Mucosa of descending colon (tissue), 3 donors: ENCODE measurements around the gene PTN. TPM values are rescaled to one million over a fixed set of nuclear protein-coding genes. Genes with fewer than 3 reads are reported as not detected.

Experiments used
- ATAC-seq: fragments of 200-7000 bp; cut with Tn5 transposase; one replicate; pipeline ENCODE4 v1.9.1; 2020; ENCODE audit warnings: mild to moderate bottlenecking, moderate library complexity
- DNase-seq, 3 donors: peaks; one replicate each; pipeline ENCODE4 v3.0.0-alpha.2; 2020
- H3K36me3 ChIP-seq: fragments of 200-600 bp; one replicate; pipeline ENCODE4 v1.8.0; 2021; ENCODE audit warnings: low read depth, mild to moderate bottlenecking
- H3K4me1 ChIP-seq: fragments of 200-600 bp; one replicate; pipeline ENCODE4 v1.8.0; 2021; ENCODE audit warnings: low read depth, mild to moderate bottlenecking
- H3K4me3 ChIP-seq: fragments of 200-600 bp; one replicate; pipeline ENCODE4 v1.8.0; 2021; ENCODE audit warnings: mild to moderate bottlenecking
- H3K9me3 ChIP-seq: fragments of 200-600 bp; one replicate; pipeline ENCODE4 v1.8.0; 2021; ENCODE audit warnings: mild to moderate bottlenecking
- CTCF ChIP-seq: fragments of 200-600 bp; IDR thresholded peaks from one replicate; pipeline ENCODE4 v1.8.0; 2022; ENCODE audit warnings: antibody characterized with exemption, mild to moderate bottlenecking
- intact Hi-C, 2 donors: fragments of 100-400 bp; cut with DNase I in 1 of 2; cut with micrococcal nuclease in 1 of 2; formaldehyde crosslinking; loops; one replicate each; pipeline versions ENCODE4 v1.11.0 to v1.11.1; 2022; cut with DNase I, micrococcal nuclease
- total RNA-seq, 3 donors: library from RNA; stranded (reverse); fragmentation: NEBNext Ultra II Directional in 2 of 3; extraction: Animal tissue kit (Norgen Biotek cat#: 25700) in 2 of 3; gene quantifications; one replicate each; pipeline versions ENCODE4 v1.2.1 to v1.2.4, GENCODE V29; 2021 to 2023
- donor health status: DM: no; HTN: no; CAD: no; lungs with moderate emphysema.
- donor health status: DM: no; HTN: no; CAD: no.
- donor health status: DM: no; HTN: yes; CAD: no.

PTN gene
- total RNA-seq, 3 donors from 2014 or later, result 1.7 to 10.9 (median 3.3) TPM

- no peaks in the 10 kb centered on the region for H3K36me3 ChIP-seq
- no peaks in the 10 kb centered on the region for H3K4me1 ChIP-seq
- DNase-seq, result no peak
- H3K9me3 ChIP-seq, result peaks cover 5% of the 10 kb centered on the region
- no peak for ATAC-seq
- no peak for TF ChIP-seq CTCF
- intact Hi-C loops, result no loop called here
- H3K4me3 ChIP-seq, result no peak overlapping the region
These were observed 10.9 kb upstream of the PTN start for GRCh38 chr7:137354396-137354795.

- H3K9me3 ChIP-seq, result no peaks in the 10 kb centered on the region
- DNase-seq (no peak), ATAC-seq (no peak)
- H3K36me3 ChIP-seq, result no peaks in the 10 kb centered on the region
- TF ChIP-seq CTCF, result no peak
- no peaks in the 10 kb centered on the region for H3K4me1 ChIP-seq
- intact Hi-C loops, result no loop called here
- H3K4me3 ChIP-seq, result no peak overlapping the region
These were observed 8.4 kb upstream of the PTN start for GRCh38 chr7:137351941-137352340.

GRCh38 chr7:137345799-137346449 is 2.4 kb upstream of the PTN start:
- H3K9me3 ChIP-seq, result no peaks in the 10 kb centered on the region
- no peak for TF ChIP-seq CTCF
- no peak overlapping the region for H3K4me3 ChIP-seq
- ATAC-seq (no peak), DNase-seq (no peak)
- intact Hi-C loops, result no loop called here
- H3K36me3 ChIP-seq, result no peaks in the 10 kb centered on the region
- no peaks in the 10 kb centered on the region for H3K4me1 ChIP-seq

- Histone ChIP-seq H3K4me3 (no peak overlapping the region), H3K4me1 (no peaks in the 10 kb centered on the region), H3K9me3 (no peaks in the 10 kb centered on the region), H3K36me3 (no peaks in the 10 kb centered on the region)
- no peak for TF ChIP-seq CTCF
- DNase-seq (no peak), ATAC-seq (no peak)
- intact Hi-C loops, result no loop called here
These were observed 688 bp downstream of the PTN start for GRCh38 chr7:137342828-137343261.

GRCh38 chr7:137342265-137342664 is 1.3 kb downstream of the PTN start:
- no peak for ATAC-seq
- Histone ChIP-seq H3K36me3 (no peaks in the 10 kb centered on the region), H3K9me3 (no peaks in the 10 kb centered on the region), H3K4me3 (no peak overlapping the region), H3K4me1 (no peaks in the 10 kb centered on the region)
- DNase-seq, result no peak
- intact Hi-C loops, result no loop called here
- no peak for TF ChIP-seq CTCF

- H3K4me3 ChIP-seq, result no peak overlapping the region
- no peaks in the 10 kb centered on the region for H3K9me3 ChIP-seq
- H3K36me3 ChIP-seq, result no peaks in the 10 kb centered on the region
- no peak for TF ChIP-seq CTCF
- ATAC-seq, result no peak
- intact Hi-C loops, result no loop called here
- no peaks in the 10 kb centered on the region for H3K4me1 ChIP-seq
- no peak for DNase-seq
These were observed 5.6 kb downstream of the PTN start for GRCh38 chr7:137337902-137338301.
